Measurements from ENCODE around the gene MAPK10. TPM values are rescaled to one million over a fixed set of nuclear protein-coding genes. Genes with fewer than 3 reads are reported as not detected.

The MAPK10 gene
- total RNA-seq, 1 experiment from 2014 or later, result 5.3 TPM

GRCh38 chr4:86376850-86377249 lies 17.0 kb upstream of the MAPK10 start:
- no peak overlapping the region for H3K4me3 Mint-ChIP-seq (ENCODE audit: unreplicated experiment)
- CTCF ChIA-PET, result no interaction called here
- no peak overlapping the region for H3K27ac Mint-ChIP-seq (ENCODE audit: low read depth, unreplicated experiment)
- POLR2A ChIA-PET, result no interaction called here
- H3K36me3 Mint-ChIP-seq (ENCODE audit: insufficient read depth, unreplicated experiment), result no peaks in the 10 kb centered on the region
- H3K4me1 Mint-ChIP-seq (ENCODE audit: insufficient read depth, unreplicated experiment), result no peaks in the 10 kb centered on the region
- no peaks in the 10 kb centered on the region for H3K27me3 Mint-ChIP-seq (ENCODE audit: insufficient read depth, unreplicated experiment)
- TF ChIP-seq CTCF (IDR thresholded peaks at IDR 0.05; ENCODE audit: unreplicated experiment), result no peak
- intact Hi-C loops (cut with micrococcal nuclease), result no loop called here
- DNase-seq (ENCODE audit: unreplicated experiment), result no peak
- no TSS peak for BruUV-seq (replicated peaks)
- peaks cover 11% of the 10 kb centered on the region for H3K9me3 Mint-ChIP-seq (ENCODE audit: unreplicated experiment)

- Mint-ChIP-seq H3K27ac (ENCODE audit: low read depth, unreplicated experiment) (no peak overlapping the region), H3K4me1 (ENCODE audit: insufficient read depth, unreplicated experiment) (peaks cover 14% of the 10 kb centered on the region), H3K9me3 (ENCODE audit: unreplicated experiment) (peaks cover 11% of the 10 kb centered on the region), H3K27me3 (ENCODE audit: insufficient read depth, unreplicated experiment) (no peaks in the 10 kb centered on the region), H3K4me3 (ENCODE audit: unreplicated experiment) (no peak overlapping the region), H3K36me3 (ENCODE audit: insufficient read depth, unreplicated experiment) (no peaks in the 10 kb centered on the region)
- TF ChIP-seq CTCF (IDR thresholded peaks at IDR 0.05; ENCODE audit: unreplicated experiment), result no peak
- no TSS peak for BruUV-seq (replicated peaks)
- no peak for DNase-seq (ENCODE audit: unreplicated experiment)
- ChIA-PET POLR2A (interaction anchor here (0.7 to 1.1 kb wide), 2 partner anchors 26 to 30 kb away, joined by 4 to 5 read pairs; no protein-coding TSS in a partner anchor), CTCF (interaction anchor here (0.7 kb wide), 1 partner anchor 19 kb away, joined by 3 read pairs; no protein-coding TSS in a partner anchor)
- intact Hi-C loops (cut with micrococcal nuclease), result no loop called here
Measured at GRCh38 chr4:86368433-86368832, 8.6 kb upstream of the MAPK10 start.

GRCh38 chr4:86367577-86367976 lies 7.7 kb upstream of the MAPK10 start:
- H3K4me3 Mint-ChIP-seq (ENCODE audit: unreplicated experiment), result no peak overlapping the region
- no peak for TF ChIP-seq CTCF (IDR thresholded peaks at IDR 0.05; ENCODE audit: unreplicated experiment)
- ChIA-PET POLR2A (interaction anchor here (1.6 kb wide), 1 partner anchor 10 kb away, joined by 3 read pairs; no protein-coding TSS in a partner anchor), CTCF (interaction anchor here (0.7 kb wide), 1 partner anchor 68 kb away, joined by 6 read pairs; no protein-coding TSS in a partner anchor)
- peaks cover 14% of the 10 kb centered on the region for H3K4me1 Mint-ChIP-seq (ENCODE audit: insufficient read depth, unreplicated experiment)
- peak; percentile 77 for DNase-seq (ENCODE audit: unreplicated experiment)
- peaks cover 7% of the 10 kb centered on the region for H3K9me3 Mint-ChIP-seq (ENCODE audit: unreplicated experiment)
- no peaks in the 10 kb centered on the region for H3K36me3 Mint-ChIP-seq (ENCODE audit: insufficient read depth, unreplicated experiment)
- intact Hi-C loops (cut with micrococcal nuclease), result no loop called here
- no TSS peak for BruUV-seq (replicated peaks)
- no peak overlapping the region for H3K27ac Mint-ChIP-seq (ENCODE audit: low read depth, unreplicated experiment)
- H3K27me3 Mint-ChIP-seq (ENCODE audit: insufficient read depth, unreplicated experiment), result no peaks in the 10 kb centered on the region

- Mint-ChIP-seq H3K4me1 (ENCODE audit: insufficient read depth, unreplicated experiment) (peaks cover 14% of the 10 kb centered on the region), H3K36me3 (ENCODE audit: insufficient read depth, unreplicated experiment) (no peaks in the 10 kb centered on the region), H3K27ac (ENCODE audit: low read depth, unreplicated experiment) (no peak overlapping the region), H3K27me3 (ENCODE audit: insufficient read depth, unreplicated experiment) (no peaks in the 10 kb centered on the region), H3K9me3 (ENCODE audit: unreplicated experiment) (peaks cover under 1% of the 10 kb centered on the region), H3K4me3 (ENCODE audit: unreplicated experiment) (no peak overlapping the region)
- BruUV-seq (replicated peaks), result no TSS peak
- CTCF ChIA-PET, result interaction anchor here (0.7 kb wide), 1 partner anchor 67 kb away, joined by 6 read pairs; no protein-coding TSS in a partner anchor
- DNase-seq (ENCODE audit: unreplicated experiment), result no peak
- POLR2A ChIA-PET, result interaction anchor here (1.6 kb wide), 1 partner anchor 9 kb away, joined by 3 read pairs; no protein-coding TSS in a partner anchor
- intact Hi-C loops (cut with micrococcal nuclease), result no loop called here
- TF ChIP-seq CTCF (IDR thresholded peaks at IDR 0.05; ENCODE audit: unreplicated experiment), result no peak
Measured at GRCh38 chr4:86366920-86367319, 7.1 kb upstream of the MAPK10 start.
